GM06990 (cell line): Measurements from ENCODE around the gene SRPK3.

ENCODE experiments used
- DNase-seq: peaks from one replicate; pipeline ENCODE4 v3.0.0-alpha.2; 2011; ENCODE audit not compliant: insufficient read length; ENCODE audit errors: extremely low read depth
- H3K27me3 ChIP-seq: replicated peaks from 2 replicates; pipeline ENCODE4 v1.6.0; 2011; ENCODE audit warnings: low read length; ENCODE audit not compliant: control insufficient read depth, insufficient read depth
- H3K36me3 ChIP-seq: 2 replicates; pipeline ENCODE4 v1.5.1; 2011; ENCODE audit warnings: low read length; ENCODE audit not compliant: control insufficient read depth, insufficient read depth
- H3K4me3 ChIP-seq: replicated peaks from 2 replicates; pipeline ENCODE4 v1.5.1; 2011; ENCODE audit warnings: low read depth, mild to moderate bottlenecking, control low read depth, low read length
- TF ChIP-seq, protein P1 (sequence below): IDR thresholded peaks from 2 replicates; pipeline ENCODE4 v1.5.1; 2011; ENCODE audit warnings: low read length, control low read depth, mild to moderate bottlenecking, inconsistent platforms; ENCODE audit not compliant: insufficient read depth, poor library complexity, severe bottlenecking

The SRPK3 gene

DNA sequence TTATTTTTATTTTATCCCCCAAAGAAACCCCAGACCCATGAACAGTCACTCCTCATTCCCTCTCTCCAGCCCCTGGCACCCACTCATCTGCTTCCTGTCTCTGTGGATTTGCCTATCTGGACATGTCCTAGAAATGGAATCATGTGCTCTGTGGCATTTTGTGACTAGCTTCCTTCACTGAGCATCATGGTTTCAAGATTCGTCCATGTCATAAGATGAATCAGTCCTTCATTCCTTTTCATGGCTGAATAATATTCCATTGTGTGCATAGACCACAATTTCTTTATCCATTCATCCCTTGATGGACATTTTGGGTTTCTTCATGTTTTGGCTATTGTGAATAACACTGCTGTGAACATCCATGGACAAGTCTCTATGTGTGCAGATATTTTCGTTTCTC lies 46.0 kb upstream of the SRPK3 start:
- no peak for DNase-seq
- no peaks in the 10 kb centered on the region for H3K27me3 ChIP-seq
- TF ChIP-seq, protein P1, sequence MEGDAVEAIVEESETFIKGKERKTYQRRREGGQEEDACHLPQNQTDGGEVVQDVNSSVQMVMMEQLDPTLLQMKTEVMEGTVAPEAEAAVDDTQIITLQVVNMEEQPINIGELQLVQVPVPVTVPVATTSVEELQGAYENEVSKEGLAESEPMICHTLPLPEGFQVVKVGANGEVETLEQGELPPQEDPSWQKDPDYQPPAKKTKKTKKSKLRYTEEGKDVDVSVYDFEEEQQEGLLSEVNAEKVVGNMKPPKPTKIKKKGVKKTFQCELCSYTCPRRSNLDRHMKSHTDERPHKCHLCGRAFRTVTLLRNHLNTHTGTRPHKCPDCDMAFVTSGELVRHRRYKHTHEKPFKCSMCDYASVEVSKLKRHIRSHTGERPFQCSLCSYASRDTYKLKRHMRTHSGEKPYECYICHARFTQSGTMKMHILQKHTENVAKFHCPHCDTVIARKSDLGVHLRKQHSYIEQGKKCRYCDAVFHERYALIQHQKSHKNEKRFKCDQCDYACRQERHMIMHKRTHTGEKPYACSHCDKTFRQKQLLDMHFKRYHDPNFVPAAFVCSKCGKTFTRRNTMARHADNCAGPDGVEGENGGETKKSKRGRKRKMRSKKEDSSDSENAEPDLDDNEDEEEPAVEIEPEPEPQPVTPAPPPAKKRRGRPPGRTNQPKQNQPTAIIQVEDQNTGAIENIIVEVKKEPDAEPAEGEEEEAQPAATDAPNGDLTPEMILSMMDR: no peak
- no peak overlapping the region for H3K4me3 ChIP-seq
- no peaks in the 10 kb centered on the region for H3K36me3 ChIP-seq

DNA sequence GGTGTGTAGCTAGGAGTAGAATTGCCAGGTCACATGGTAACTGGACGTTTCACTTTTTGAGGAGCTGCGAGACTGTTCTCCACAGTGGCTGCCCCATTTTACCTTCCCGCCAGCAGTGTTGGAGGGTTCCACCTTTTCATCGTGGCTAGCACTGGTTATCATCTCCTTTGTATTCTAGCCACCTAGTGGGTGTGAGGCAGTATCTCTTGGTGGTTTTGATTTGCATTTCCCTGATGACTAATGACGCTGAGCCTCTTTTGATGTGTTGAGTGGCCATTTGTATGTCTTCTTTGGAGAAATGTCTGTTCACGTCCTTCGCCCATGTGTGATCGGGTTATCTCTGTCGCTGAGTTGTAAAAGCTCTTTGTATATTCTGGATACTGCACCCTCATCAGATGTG lies 45.6 kb upstream of the SRPK3 start:
- Histone ChIP-seq H3K27me3 (no peaks in the 10 kb centered on the region), H3K4me3 (no peak overlapping the region), H3K36me3 (no peaks in the 10 kb centered on the region)
- TF ChIP-seq, protein P1: no peak
- DNase-seq: no peak

DNA sequence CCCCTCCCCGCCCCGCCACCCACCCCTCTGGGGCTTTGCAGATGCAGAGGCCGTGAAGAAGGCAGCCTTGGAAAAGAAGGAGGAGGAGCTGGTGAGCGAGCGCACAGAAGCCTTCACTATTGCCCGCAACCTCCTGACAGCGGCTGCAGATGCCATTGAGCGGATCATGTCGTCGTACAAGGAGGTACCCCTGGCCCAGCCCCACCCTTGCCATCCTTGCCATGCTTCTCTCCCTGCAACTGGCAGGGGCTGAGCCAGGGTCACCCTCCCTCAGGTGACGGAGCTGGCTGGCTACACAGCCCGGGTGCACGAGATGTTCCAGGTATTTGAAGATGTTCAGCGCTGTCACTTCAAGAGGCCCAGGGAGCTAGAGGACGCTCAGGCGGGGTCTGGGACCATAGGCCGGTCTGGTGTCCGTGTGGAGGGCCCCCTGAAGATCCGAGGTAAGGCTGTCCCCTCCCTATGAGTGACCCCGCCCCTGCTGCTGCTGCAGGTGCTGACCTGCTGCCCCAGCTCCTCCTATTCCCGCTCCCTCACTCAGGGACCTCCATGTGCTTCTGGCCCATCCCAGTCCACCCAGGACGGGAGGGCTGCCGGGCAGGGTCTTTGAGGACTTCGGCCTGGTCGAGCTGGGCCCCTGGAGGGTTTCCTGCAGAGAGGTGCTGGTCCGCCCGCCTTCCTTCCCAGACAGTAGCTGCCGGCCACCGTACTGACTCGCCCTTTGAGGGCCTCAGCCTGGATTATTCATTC lies 44.6 kb upstream of the SRPK3 start:
- DNase-seq: no peak
- TF ChIP-seq, protein P1: no peak

DNA sequence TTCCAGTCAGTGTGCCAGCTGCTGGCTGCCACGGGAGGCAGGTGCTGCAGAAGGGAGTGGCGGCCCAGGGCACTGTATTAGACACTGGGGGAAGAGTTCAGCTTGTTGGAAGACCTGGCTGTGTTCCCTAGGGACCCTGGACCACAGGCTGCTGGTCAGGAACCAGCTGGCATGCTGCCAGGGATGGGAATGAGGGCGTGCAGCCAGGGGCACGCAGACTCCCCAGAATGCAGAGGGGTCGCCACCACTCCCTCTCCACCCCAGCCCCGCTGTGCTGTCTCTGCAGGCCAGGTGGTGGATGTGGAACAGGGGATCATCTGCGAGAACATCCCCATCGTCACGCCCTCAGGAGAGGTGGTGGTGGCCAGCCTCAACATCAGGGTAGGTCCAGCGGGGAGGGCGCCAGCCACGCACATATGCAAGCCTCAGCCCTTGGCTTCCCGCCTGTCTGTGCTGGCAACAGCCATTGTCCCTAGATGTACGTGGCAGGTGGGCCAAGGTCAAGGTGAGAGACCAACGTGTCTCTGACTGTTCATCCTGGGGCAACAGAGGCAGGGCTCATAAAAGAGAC lies 43.9 kb upstream of the SRPK3 start:
- Histone ChIP-seq H3K36me3 (no peaks in the 10 kb centered on the region), H3K27me3 (no peaks in the 10 kb centered on the region), H3K4me3 (no peak overlapping the region)
- TF ChIP-seq, protein P1: no peak
- no peak for DNase-seq

More for the DNA sequence above, 44.6 kb upstream of the SRPK3 start:
- no peaks in the 10 kb centered on the region for H3K36me3 ChIP-seq
- H3K4me3 ChIP-seq: no peak overlapping the region
- no peaks in the 10 kb centered on the region for H3K27me3 ChIP-seq

DNA sequence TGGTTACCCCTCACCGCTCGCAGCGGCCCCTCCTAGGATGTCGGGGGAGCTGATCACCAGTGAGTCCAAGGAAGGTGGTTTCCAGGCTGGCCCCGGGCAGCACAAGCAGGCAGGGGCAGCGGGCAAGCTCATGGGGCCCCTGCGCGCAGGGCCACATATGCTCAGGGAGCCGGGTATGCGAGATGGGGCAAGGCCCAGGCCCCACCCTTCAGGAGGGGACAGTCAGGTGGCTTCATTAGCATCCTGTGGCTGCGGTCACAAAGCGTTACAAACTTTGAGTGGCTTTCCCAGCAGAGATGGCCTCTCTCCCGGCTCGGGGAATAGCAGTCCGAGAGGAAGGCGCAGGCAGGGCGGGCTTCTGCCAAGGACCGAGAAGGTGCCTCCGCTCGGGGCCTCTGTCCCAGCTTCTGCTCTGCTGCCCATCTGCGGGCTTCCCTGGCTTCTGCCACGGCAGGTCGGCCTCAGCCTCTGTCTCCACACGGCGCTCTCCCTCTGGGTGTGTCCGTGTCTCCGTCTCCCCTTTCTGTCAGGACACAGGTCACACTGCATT lies 42.7 kb upstream of the SRPK3 start:
- DNase-seq: no peak
- TF ChIP-seq, protein P1: no peak
- no peak overlapping the region for H3K4me3 ChIP-seq
- H3K27me3 ChIP-seq: no peaks in the 10 kb centered on the region
- no peaks in the 10 kb centered on the region for H3K36me3 ChIP-seq
